DND-41 (cell line): Measurements from ENCODE around the gene HLA-DOA.

Experiments used
- ATAC-seq: fragments of 200-7000 bp; cut with Tn5 transposase; 3 replicates; pipeline ENCODE4 v1.9.1; 2021; ENCODE audit warnings: low read depth; ENCODE audit not compliant: insufficient read depth
- DNase-seq: peaks from one replicate; pipeline ENCODE4 v3.0.0-alpha.2; 2020
- H2AFZ ChIP-seq: 2 replicates; pipeline ENCODE4 v1.6.0; 2012; ENCODE audit warnings: low read depth, low read length
- H3K27ac ChIP-seq: 2 replicates; pipeline ENCODE4 v1.5.1; 2012; ENCODE audit warnings: low read length, inconsistent platforms
- H3K27me3 ChIP-seq: fragments of 200-600 bp; sonication (generic); 2 replicates; pipeline ENCODE4 v1.6.0; 2012; ENCODE audit warnings: low read length, mild to moderate bottlenecking, inconsistent platforms; ENCODE audit not compliant: insufficient read depth, poor library complexity
- H3K36me3 ChIP-seq: 2 replicates; pipeline ENCODE4 v1.5.1; 2012; ENCODE audit warnings: low read length, inconsistent platforms; ENCODE audit not compliant: insufficient read depth
- H3K4me1 ChIP-seq: 2 replicates; pipeline ENCODE4 v1.5.1; 2012; ENCODE audit warnings: mild to moderate bottlenecking, low read length; ENCODE audit not compliant: insufficient read depth
- H3K4me2 ChIP-seq: 2 replicates; pipeline ENCODE4 v1.6.0; 2012; ENCODE audit warnings: mild to moderate bottlenecking, moderate library complexity, low read length, inconsistent platforms; ENCODE audit not compliant: insufficient read depth
- H3K4me3 ChIP-seq, 2 experiments: fragments of 200-600 bp in 1 of 2; shearing (Covaris generic) in 1 of 2; 2 replicates each; pipeline ENCODE4 v1.5.1; 2012 to 2016; ENCODE audit warnings: inconsistent platforms in 2 of 2, low read length in 2 of 2, mild to moderate bottlenecking in 2 of 2, low read depth in 1 of 2, moderate library complexity in 1 of 2
- H3K79me2 ChIP-seq: 2 replicates; pipeline ENCODE4 v1.6.0; 2012; ENCODE audit warnings: low read length, inconsistent platforms; ENCODE audit not compliant: insufficient read depth
- H3K9ac ChIP-seq: 2 replicates; pipeline ENCODE4 v1.6.0; 2012; ENCODE audit warnings: low read depth, mild to moderate bottlenecking, inconsistent platforms, low read length, moderate library complexity
- H3K9me3 ChIP-seq: 2 replicates; pipeline ENCODE4 v1.5.1; 2012; ENCODE audit warnings: low read length, moderate library complexity, mild to moderate bottlenecking, inconsistent platforms; ENCODE audit not compliant: insufficient read depth, severe bottlenecking
- H4K20me1 ChIP-seq: 2 replicates; pipeline ENCODE4 v1.6.0; 2012; ENCODE audit warnings: low read length; ENCODE audit not compliant: insufficient read depth
- CTCF ChIP-seq: IDR thresholded peaks from 2 replicates; pipeline ENCODE4 v1.5.1; 2012; ENCODE audit warnings: borderline replicate concordance, low read length, moderate library complexity, mild to moderate bottlenecking; ENCODE audit not compliant: poor library complexity, severe bottlenecking; ENCODE audit errors: extremely low read depth
- EZH2 ChIP-seq: IDR thresholded peaks from 3 replicates; pipeline ENCODE4 v1.6.1; 2012; ENCODE audit warnings: borderline replicate concordance, low read depth, mild to moderate bottlenecking, moderate library complexity, low read length, inconsistent platforms; ENCODE audit not compliant: severe bottlenecking

HLA-DOA gene

DNA sequence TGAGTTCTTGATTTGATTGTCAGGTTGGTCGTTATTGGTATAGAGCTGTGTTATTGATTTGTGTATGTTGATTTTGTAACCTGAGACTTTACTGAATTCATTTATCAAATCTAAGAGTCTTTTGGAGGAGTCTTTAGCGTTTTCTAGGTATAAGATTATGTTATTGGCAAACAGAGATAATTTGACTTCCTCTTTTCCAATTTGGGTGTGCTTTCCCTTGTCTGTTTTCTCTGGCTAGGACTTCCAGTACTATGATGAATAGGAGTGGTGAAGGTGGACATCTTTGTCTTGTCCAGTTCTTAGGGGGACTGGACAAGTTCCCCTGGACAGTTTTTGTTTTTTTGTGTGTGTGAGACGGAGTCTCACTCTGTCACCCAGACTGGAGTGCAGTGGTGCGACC, 17.4 kb downstream of the HLA-DOA start:
- TF ChIP-seq EZH2 = no peak
- no peak for TF ChIP-seq CTCF
- Histone ChIP-seq H3K9me3 (no peaks in the 10 kb centered on the region), H3K27me3 (peaks cover 17% of the 10 kb centered on the region), H2AFZ (no peak overlapping the region), H3K4me3 (no peak overlapping the region), H3K27ac (no peak overlapping the region), H3K4me1 (no peaks in the 10 kb centered on the region), H3K79me2 (no peaks in the 10 kb centered on the region), H3K36me3 (no peaks in the 10 kb centered on the region), H4K20me1 (no peaks in the 10 kb centered on the region), H3K9ac (no peak overlapping the region), H3K4me2 (no peak overlapping the region)
- ATAC-seq (no peak), DNase-seq (no peak)

DNA sequence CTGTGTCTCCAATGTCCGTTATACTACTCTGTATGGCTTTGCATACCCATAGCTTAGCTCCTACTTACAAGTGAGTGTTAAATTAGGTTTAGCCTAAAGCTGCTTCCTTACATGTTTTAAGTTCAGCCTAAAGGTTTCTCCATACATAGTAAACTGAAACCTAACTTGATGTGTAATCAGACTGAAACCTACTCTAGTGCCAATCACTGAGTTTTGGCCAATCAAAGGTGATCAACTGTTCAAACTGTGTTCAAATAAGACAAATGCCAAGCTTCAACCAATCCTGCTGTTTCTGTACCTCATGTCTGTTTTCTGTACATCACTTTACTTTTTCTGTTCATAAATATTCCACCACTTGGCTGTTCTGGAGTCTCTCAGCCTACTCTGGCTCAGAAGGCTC, 20.0 kb downstream of the HLA-DOA start:
- Histone ChIP-seq H3K36me3 (no peaks in the 10 kb centered on the region), H3K79me2 (no peaks in the 10 kb centered on the region), H4K20me1 (no peaks in the 10 kb centered on the region), H3K4me1 (0 out of 2 replicates have a peak, but pooled peaks cover 2% of the 10 kb centered on the region), H3K9me3 (no peaks in the 10 kb centered on the region), H2AFZ (no peak overlapping the region), H3K9ac (no peak overlapping the region), H3K27me3 (peaks cover 14% of the 10 kb centered on the region), H3K27ac (no peak overlapping the region), H3K4me3 (no peak overlapping the region), H3K4me2 (no peak overlapping the region)
- TF ChIP-seq CTCF (no peak), EZH2 (no peak)
- DNase-seq (no peak), ATAC-seq (no peak)

DNA sequence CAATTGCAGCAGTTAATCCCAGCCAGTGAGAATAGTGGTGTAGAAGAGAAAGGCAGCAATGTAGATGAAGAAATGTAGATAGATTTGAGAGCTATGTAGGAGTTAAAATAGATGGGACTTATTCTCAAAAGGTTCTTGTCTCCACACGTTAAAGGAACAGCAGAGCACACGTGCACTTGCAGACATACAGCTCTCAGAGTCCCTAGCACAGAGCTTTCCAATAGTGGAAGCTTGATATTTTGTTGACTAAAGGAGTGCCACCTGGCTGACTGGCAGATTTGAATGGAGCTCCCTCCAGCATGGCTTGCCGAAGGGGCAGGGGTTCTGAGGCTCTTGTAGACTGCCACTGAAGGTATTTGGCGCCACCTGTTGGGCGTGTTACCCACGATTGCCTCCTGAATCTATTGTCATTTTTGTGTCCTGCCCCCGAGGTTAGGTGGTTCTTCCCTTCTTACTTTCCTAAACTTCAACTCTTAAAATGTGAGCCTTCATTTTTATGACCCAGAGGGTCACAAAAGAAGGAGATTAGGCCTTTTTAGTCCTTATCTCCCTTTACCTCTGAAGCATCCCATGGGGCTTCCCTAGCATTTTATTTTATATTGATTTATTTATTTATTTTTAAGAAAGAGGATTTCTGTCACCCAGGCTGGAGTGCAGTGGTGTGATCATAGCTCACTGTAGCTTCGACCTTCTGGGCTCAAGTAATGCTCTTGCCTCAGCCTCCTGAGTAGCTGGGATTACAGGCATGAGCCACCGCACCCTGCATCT, 24.6 kb downstream of the HLA-DOA start:
- H3K9me3 ChIP-seq = no peaks in the 10 kb centered on the region
- peaks cover 18% of the 10 kb centered on the region for H4K20me1 ChIP-seq
- peak; percentile 89 for DNase-seq
- no peak overlapping the region for H3K27ac ChIP-seq
- H3K4me2 ChIP-seq = no peak overlapping the region
- ATAC-seq = peak; percentile 86
- TF ChIP-seq CTCF = peak; percentile 94
- no peak for TF ChIP-seq EZH2
- 0 out of 2 replicates have a peak, but pooled peaks cover 2% of the 10 kb centered on the region for H3K4me1 ChIP-seq
- no peak overlapping the region for H2AFZ ChIP-seq
- H3K27me3 ChIP-seq = peaks cover 4% of the 10 kb centered on the region
- H3K36me3 ChIP-seq = peaks cover 20% of the 10 kb centered on the region
- H3K9ac ChIP-seq = no peak overlapping the region
- H3K79me2 ChIP-seq = peaks cover 3% of the 10 kb centered on the region; the same call in 1 of the 2 replicates
- H3K4me3 ChIP-seq = no peak overlapping the region
